GM12878 (cell line): ENCODE measurements around the gene PRRX1. TPM values are rescaled to one million over a fixed set of nuclear protein-coding genes. Genes with fewer than 3 reads are reported as not detected.

Experiments used
- HDAC6 ChIP-seq: fragments of 200-600 bp; sonication (generic); IDR thresholded peaks from one replicate; pipeline ENCODE4 v1.8.0; 2017; ENCODE audit warnings: antibody characterized with exemption; ENCODE audit not compliant: unreplicated experiment
- ZNF207 ChIP-seq: fragments of 450-650 bp; IDR thresholded peaks from 2 replicates; pipeline ENCODE4 v1.6.1; 2014; ENCODE audit warnings: antibody characterized with exemption, mild to moderate bottlenecking, borderline replicate concordance
- polyA plus RNA-seq, 11 experiments: library from polyadenylated mRNA; depleted of rRNA in 4 of 11; unstranded in 6 of 11; stranded (reverse) in 5 of 11; fragments of >200 nt; fragmentation: Nextera tagmentation in 4 of 11; fragmentation: Illumina TruSeq in 1 of 11; extraction: Ambion mirVana in 4 of 11; extraction: Trizol in 1 of 11; gene quantifications; 1 replicate in 1 of 11; 2 replicates in 10 of 11; pipeline versions ENCODE4 v1.2.1 to v1.2.3, GENCODE V29; 2011 to 2016; ENCODE audit warnings: inconsistent platforms in 2 of 11, missing spikeins in 2 of 11, low read depth in 1 of 11
- total RNA-seq, 4 experiments: library from RNA; depleted of rRNA in 3 of 4; stranded (reverse); fragments of >200 nt in 3 of 4; fragmentation: Illumina TruSeq in 1 of 4; extraction: Trizol in 1 of 4; gene quantifications; 2 replicates each; pipeline versions ENCODE4 v1.2.1 to v1.2.3, GENCODE V29; 2013 to 2021
- TF ChIP-seq, protein P1 (sequence below): fragments of 450-650 bp; IDR thresholded peaks from 2 replicates; pipeline ENCODE4 v1.6.1; 2017; ENCODE audit warnings: mild to moderate bottlenecking, moderate library complexity

Gene PRRX1
- total and polyA plus RNA-seq, 10 of the 15 experiments (the other 5 are each of a cell fraction or from before 2014, with no cell fraction given), result 0.42 to 64.6 (median 1.5) TPM

DNA sequence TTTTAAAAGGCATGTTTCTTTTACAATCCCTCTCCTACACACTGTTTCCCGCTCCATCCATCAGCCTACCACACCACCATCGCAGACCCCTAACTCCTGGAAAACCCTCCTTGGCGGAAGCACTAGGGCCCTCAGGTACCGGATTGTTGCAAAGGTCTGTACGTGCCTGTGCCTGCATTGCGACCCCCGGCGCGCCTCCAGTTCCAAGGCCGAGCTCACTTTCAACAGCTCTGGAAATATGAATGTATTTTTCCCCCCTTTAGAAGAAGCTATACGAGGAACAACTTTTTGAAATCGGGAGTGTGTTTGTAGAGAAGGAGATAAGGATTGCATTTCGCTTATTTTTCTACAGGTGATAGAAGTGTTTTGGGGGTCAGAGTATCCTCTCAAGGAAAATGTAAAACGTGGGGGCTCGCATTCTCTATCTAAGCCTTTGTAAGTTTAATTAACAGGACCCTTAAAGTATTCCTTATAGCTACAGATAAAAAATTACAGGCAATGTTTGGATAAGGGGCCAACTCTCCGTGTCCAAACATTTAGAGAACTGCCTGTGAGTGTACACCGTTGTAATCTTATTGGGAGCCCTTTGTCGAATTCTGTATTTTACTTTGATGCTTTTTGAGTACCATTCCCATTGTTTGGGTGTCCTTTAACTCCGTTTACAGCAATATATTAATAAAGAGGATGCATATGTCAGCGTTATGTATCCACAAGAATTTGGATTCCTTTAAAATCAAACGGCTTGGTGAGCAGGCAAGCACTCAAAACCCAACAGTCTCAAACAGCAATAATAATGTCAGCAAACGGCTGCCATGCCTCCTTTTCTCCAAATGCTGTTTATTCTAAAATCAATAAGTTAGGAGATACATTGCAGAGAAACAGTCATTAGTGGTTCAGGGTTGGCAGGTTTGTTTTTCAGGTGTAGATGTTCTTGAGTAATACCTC, 5.9 kb downstream of the PRRX1 start (continued):
- TF ChIP-seq, protein P1, sequence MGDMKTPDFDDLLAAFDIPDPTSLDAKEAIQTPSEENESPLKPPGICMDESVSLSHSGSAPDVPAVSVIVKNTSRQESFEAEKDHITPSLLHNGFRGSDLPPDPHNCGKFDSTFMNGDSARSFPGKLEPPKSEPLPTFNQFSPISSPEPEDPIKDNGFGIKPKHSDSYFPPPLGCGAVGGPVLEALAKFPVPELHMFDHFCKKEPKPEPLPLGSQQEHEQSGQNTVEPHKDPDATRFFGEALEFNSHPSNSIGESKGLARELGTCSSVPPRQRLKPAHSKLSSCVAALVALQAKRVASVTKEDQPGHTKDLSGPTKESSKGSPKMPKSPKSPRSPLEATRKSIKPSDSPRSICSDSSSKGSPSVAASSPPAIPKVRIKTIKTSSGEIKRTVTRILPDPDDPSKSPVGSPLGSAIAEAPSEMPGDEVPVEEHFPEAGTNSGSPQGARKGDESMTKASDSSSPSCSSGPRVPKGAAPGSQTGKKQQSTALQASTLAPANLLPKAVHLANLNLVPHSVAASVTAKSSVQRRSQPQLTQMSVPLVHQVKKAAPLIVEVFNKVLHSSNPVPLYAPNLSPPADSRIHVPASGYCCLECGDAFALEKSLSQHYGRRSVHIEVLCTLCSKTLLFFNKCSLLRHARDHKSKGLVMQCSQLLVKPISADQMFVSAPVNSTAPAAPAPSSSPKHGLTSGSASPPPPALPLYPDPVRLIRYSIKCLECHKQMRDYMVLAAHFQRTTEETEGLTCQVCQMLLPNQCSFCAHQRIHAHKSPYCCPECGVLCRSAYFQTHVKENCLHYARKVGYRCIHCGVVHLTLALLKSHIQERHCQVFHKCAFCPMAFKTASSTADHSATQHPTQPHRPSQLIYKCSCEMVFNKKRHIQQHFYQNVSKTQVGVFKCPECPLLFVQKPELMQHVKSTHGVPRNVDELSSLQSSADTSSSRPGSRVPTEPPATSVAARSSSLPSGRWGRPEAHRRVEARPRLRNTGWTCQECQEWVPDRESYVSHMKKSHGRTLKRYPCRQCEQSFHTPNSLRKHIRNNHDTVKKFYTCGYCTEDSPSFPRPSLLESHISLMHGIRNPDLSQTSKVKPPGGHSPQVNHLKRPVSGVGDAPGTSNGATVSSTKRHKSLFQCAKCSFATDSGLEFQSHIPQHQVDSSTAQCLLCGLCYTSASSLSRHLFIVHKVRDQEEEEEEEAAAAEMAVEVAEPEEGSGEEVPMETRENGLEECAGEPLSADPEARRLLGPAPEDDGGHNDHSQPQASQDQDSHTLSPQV, result no peak
- TF ChIP-seq ZNF207 (no peak), HDAC6 (no peak)
